OCI-LY3 (cell line): ENCODE results near the gene SNAP29.
"Not testable (repeated sequence)": the region's sequence is repeated elsewhere in the genome, so short reads cannot be mapped to it uniquely, and the experiment has no call there.

ENCODE experiments used
- H2AFZ ChIP-seq: fragments of 200-600, 300-600 bp; shearing (Covaris generic); 2 replicates; pipeline ENCODE4 v1.6.0; 2014; ENCODE audit warnings: antibody characterized with exemption, low read depth, low read length
- H3K27ac ChIP-seq: fragments of 200-600, 300-600 bp; sonication (generic); 2 replicates; pipeline ENCODE4 v1.5.1; 2014; ENCODE audit warnings: mild to moderate bottlenecking, low read length, moderate library complexity, mixed read lengths
- H3K27me3 ChIP-seq: fragments of 200-600, 300-600 bp; sonication (generic); 2 replicates; pipeline ENCODE4 v1.6.1; 2014; ENCODE audit warnings: low read depth, low read length, mixed read lengths
- H3K36me3 ChIP-seq: fragments of 200-600, 300-600 bp; sonication (generic); replicated peaks from 2 replicates; pipeline ENCODE3; 2014; ENCODE audit warnings: low read depth, low read length, mixed read lengths
- H3K4me1 ChIP-seq: fragments of 300-600, 200-600 bp; sonication (generic); 2 replicates; pipeline ENCODE4 v1.6.1; 2014; ENCODE audit warnings: low read length, mixed read lengths
- H3K4me2 ChIP-seq: fragments of 200-600, 300-600 bp; sonication (generic); 2 replicates; pipeline ENCODE4 v1.6.1; 2014; ENCODE audit warnings: low read length, mixed read lengths
- H3K4me3 ChIP-seq: fragments of 300-600, 200-600 bp; sonication (generic); 2 replicates; pipeline ENCODE4 v1.5.1; 2014; ENCODE audit warnings: antibody characterized with exemption, mild to moderate bottlenecking, low read length, moderate library complexity
- H3K79me2 ChIP-seq: fragments of 300-600, 200-600 bp; shearing (Covaris generic); 2 replicates; pipeline ENCODE4 v1.6.1; 2014; ENCODE audit warnings: mild to moderate bottlenecking, low read length, mixed read lengths
- H3K9ac ChIP-seq: fragments of 300-600, 200-600 bp; shearing (Covaris generic); 2 replicates; pipeline ENCODE4 v1.6.0; 2014; ENCODE audit warnings: mild to moderate bottlenecking, low read length, moderate library complexity
- H3K9me3 ChIP-seq: fragments of 200-600, 300-600 bp; shearing (Covaris generic); 2 replicates; pipeline ENCODE4 v1.6.1; 2014; ENCODE audit warnings: low read length, mixed read lengths; ENCODE audit not compliant: insufficient read depth
- H4K20me1 ChIP-seq: fragments of 200-600, 300-600 bp; sonication (generic); 2 replicates; pipeline ENCODE4 v1.6.1; 2016; ENCODE audit warnings: low read length, mixed read lengths; ENCODE audit not compliant: insufficient read depth
- CTCF ChIP-seq: fragments of 200-600, 300-600 bp; sonication (generic); IDR thresholded peaks from 2 replicates; pipeline ENCODE4 v1.5.1; 2014; ENCODE audit warnings: antibody characterized with exemption, low read length, low read depth
- EZH2phosphoT487 ChIP-seq: fragments of 200-600 bp; shearing (Covaris generic); IDR thresholded peaks from 2 replicates; pipeline ENCODE4 v1.6.1; 2018; ENCODE audit warnings: antibody characterized with exemption, mixed run types, low read depth

SNAP29 gene

GRCh38 chr22:20833225-20833665, 25.6 kb upstream of the SNAP29 start:
- no peak overlapping the region for H3K9ac ChIP-seq
- peaks cover 23% of the 10 kb centered on the region for H3K36me3 ChIP-seq
- no peak overlapping the region for H3K4me2 ChIP-seq
- peaks cover 5% of the 10 kb centered on the region; the same call in 1 of the 2 replicates for H3K4me1 ChIP-seq
- no peaks in the 10 kb centered on the region for H4K20me1 ChIP-seq
- no peak overlapping the region for H3K4me3 ChIP-seq
- no peaks in the 10 kb centered on the region for H3K27me3 ChIP-seq
- no peak overlapping the region for H2AFZ ChIP-seq
- no peaks in the 10 kb centered on the region for H3K9me3 ChIP-seq
- TF ChIP-seq EZH2phosphoT487 (no peak), CTCF (no peak)
- H3K79me2 ChIP-seq: peaks cover 5% of the 10 kb centered on the region
- H3K27ac ChIP-seq: no peak overlapping the region

- Histone ChIP-seq H4K20me1 (no peaks in the 10 kb centered on the region), H2AFZ (no peak overlapping the region), H3K27ac (no peak overlapping the region), H3K4me3 (no peak overlapping the region), H3K9me3 (no peaks in the 10 kb centered on the region), H3K9ac (no peak overlapping the region), H3K79me2 (peaks cover 13% of the 10 kb centered on the region), H3K36me3 (peaks cover 23% of the 10 kb centered on the region), H3K4me1 (peaks cover 5% of the 10 kb centered on the region; the same call in 1 of the 2 replicates), H3K4me2 (no peak overlapping the region), H3K27me3 (no peaks in the 10 kb centered on the region)
- TF ChIP-seq EZH2phosphoT487 (no peak), CTCF (no peak)
Observed at GRCh38 chr22:20834206-20834605, 24.6 kb upstream of the SNAP29 start.

GRCh38 chr22:20834725-20835124, 24.1 kb upstream of the SNAP29 start:
- no peak overlapping the region for H3K9ac ChIP-seq
- H3K4me2 ChIP-seq: no peak overlapping the region
- H3K27me3 ChIP-seq: no peaks in the 10 kb centered on the region
- no peak overlapping the region for H3K4me3 ChIP-seq
- H4K20me1 ChIP-seq: peaks cover under 1% of the 10 kb centered on the region; the same call in 1 of the 2 replicates
- peaks cover 18% of the 10 kb centered on the region for H3K79me2 ChIP-seq
- peaks cover 5% of the 10 kb centered on the region; the same call in 1 of the 2 replicates for H3K4me1 ChIP-seq
- no peak overlapping the region for H2AFZ ChIP-seq
- TF ChIP-seq EZH2phosphoT487 (no peak), CTCF (no peak)
- no peak overlapping the region for H3K27ac ChIP-seq
- H3K9me3 ChIP-seq: no peaks in the 10 kb centered on the region
- H3K36me3 ChIP-seq: peaks cover 22% of the 10 kb centered on the region

- H4K20me1 ChIP-seq: peaks cover 16% of the 10 kb centered on the region; the same call in 1 of the 2 replicates
- H3K9ac ChIP-seq: no peak overlapping the region
- peaks cover 39% of the 10 kb centered on the region for H3K79me2 ChIP-seq
- H3K4me2 ChIP-seq: no peak overlapping the region
- TF ChIP-seq EZH2phosphoT487 (no peak), CTCF (no peak)
- H3K9me3 ChIP-seq: no peaks in the 10 kb centered on the region
- H3K27ac ChIP-seq: no peak overlapping the region
- no peak overlapping the region for H3K4me3 ChIP-seq
- peaks cover 14% of the 10 kb centered on the region for H3K36me3 ChIP-seq
- H3K4me1 ChIP-seq: peaks cover 5% of the 10 kb centered on the region; the same call in 1 of the 2 replicates
- H2AFZ ChIP-seq: no peak overlapping the region
- no peaks in the 10 kb centered on the region for H3K27me3 ChIP-seq
Observed at GRCh38 chr22:20836987-20837823, 21.6 kb upstream of the SNAP29 start.

DNA sequence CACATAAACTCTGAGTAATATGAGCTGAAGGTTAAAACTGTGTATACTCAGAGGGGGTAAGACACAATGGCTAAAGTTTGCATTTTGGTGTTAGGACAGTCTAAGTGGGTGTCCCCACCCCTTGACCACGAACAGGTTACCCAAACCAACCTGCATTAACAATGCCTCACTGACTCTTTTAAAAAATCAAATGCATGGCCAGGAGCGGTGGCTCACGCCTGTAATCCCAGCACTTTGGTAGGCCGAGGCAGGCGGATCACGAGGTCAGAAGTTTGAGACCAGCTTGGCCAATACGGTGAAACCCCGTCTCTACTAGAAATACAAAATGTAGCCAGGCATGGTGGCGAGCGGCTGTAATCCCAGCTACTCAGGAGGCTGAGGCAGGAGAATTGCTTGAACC, 19.5 kb upstream of the SNAP29 start:
- H3K27ac ChIP-seq, H3K4me3 ChIP-seq, H3K27me3 ChIP-seq, H3K9ac ChIP-seq, H3K4me1 ChIP-seq, H3K4me2 ChIP-seq, H2AFZ ChIP-seq, H3K9me3 ChIP-seq, H3K36me3 ChIP-seq: not testable (repeated sequence)
- Histone ChIP-seq H4K20me1 (peaks cover 25% of the 10 kb centered on the region), H3K79me2 (peaks cover 55% of the 10 kb centered on the region)
